Measurements from ENCODE around the gene TMPRSS3. TPM values are rescaled to one million over a fixed set of nuclear protein-coding genes. Genes with fewer than 3 reads are reported as not detected.

Gene TMPRSS3
- total RNA-seq, result not detected
- long read RNA-seq, result 0 reads

GRCh38 chr21:42395905-42396651 is at the start of gene TMPRSS3:
Gene TMPRSS3, minus strand, starts transcription at chr21:42396052. Its CDS starts 635 bp downstream, at chr21:42395417.
- intact Hi-C loops (cut with DNase I), result no loop called here
- DNase-seq (ENCODE audit: low spot score), result peak; percentile 27

- intact Hi-C loops (cut with DNase I), result loop anchor here (5.0 kb wide), 1 partner anchor 298 kb away; no protein-coding TSS in a partner anchor
- DNase-seq (ENCODE audit: low spot score), result no peak
These were observed 49.5 kb upstream of the TMPRSS3 start for GRCh38 chr21:42445311-42445710.

- intact Hi-C loops (cut with DNase I), result loop anchor here (5.0 kb wide), 1 partner anchor 297 kb away; no protein-coding TSS in a partner anchor
- no peak for DNase-seq (ENCODE audit: low spot score)
These were observed 48.9 kb upstream of the TMPRSS3 start for GRCh38 chr21:42444745-42445059.

- intact Hi-C loops (cut with DNase I), result no loop called here
- DNase-seq (ENCODE audit: low spot score), result no peak
These were observed 48.3 kb upstream of the TMPRSS3 start for GRCh38 chr21:42443876-42444744.

GRCh38 chr21:42443181-42443785 is 47.4 kb upstream of the TMPRSS3 start:
- intact Hi-C loops (cut with DNase I), result no loop called here
- DNase-seq (ENCODE audit: low spot score), result no peak

- intact Hi-C loops (cut with DNase I), result no loop called here
- no peak for DNase-seq (ENCODE audit: low spot score)
These were observed 46.1 kb upstream of the TMPRSS3 start for GRCh38 chr21:42441963-42442362.

GRCh38 chr21:42440187-42440792 is 44.4 kb upstream of the TMPRSS3 start:
- no peak for DNase-seq (ENCODE audit: low spot score)
- intact Hi-C loops (cut with DNase I), result no loop called here

GRCh38 chr21:42439284-42440186 is 43.7 kb upstream of the TMPRSS3 start:
- intact Hi-C loops (cut with DNase I), result no loop called here
- DNase-seq (ENCODE audit: low spot score), result no peak

- no peak for DNase-seq (ENCODE audit: low spot score)
- intact Hi-C loops (cut with DNase I), result no loop called here
These were observed 42.7 kb upstream of the TMPRSS3 start for GRCh38 chr21:42438316-42439205.

GRCh38 chr21:42437786-42438185 is 41.9 kb upstream of the TMPRSS3 start:
- DNase-seq (ENCODE audit: low spot score), result no peak
- intact Hi-C loops (cut with DNase I), result no loop called here

GRCh38 chr21:42436914-42437313 is 41.1 kb upstream of the TMPRSS3 start:
- DNase-seq (ENCODE audit: low spot score), result no peak
- intact Hi-C loops (cut with DNase I), result no loop called here

- intact Hi-C loops (cut with DNase I), result no loop called here
- no peak for DNase-seq (ENCODE audit: low spot score)
These were observed 40.0 kb upstream of the TMPRSS3 start for GRCh38 chr21:42435833-42436232.

- no peak for DNase-seq (ENCODE audit: low spot score)
- intact Hi-C loops (cut with DNase I), result no loop called here
These were observed 39.5 kb upstream of the TMPRSS3 start for GRCh38 chr21:42435401-42435800.

- intact Hi-C loops (cut with DNase I), result no loop called here
- DNase-seq (ENCODE audit: low spot score), result no peak
These were observed 39.0 kb upstream of the TMPRSS3 start for GRCh38 chr21:42434884-42435283.

- DNase-seq (ENCODE audit: low spot score), result no peak
- intact Hi-C loops (cut with DNase I), result no loop called here
These were observed 38.2 kb upstream of the TMPRSS3 start for GRCh38 chr21:42433946-42434551.

GRCh38 chr21:42432695-42433094 is 36.8 kb upstream of the TMPRSS3 start:
- intact Hi-C loops (cut with DNase I), result no loop called here
- no peak for DNase-seq (ENCODE audit: low spot score)

- no peak for DNase-seq (ENCODE audit: low spot score)
- intact Hi-C loops (cut with DNase I), result no loop called here
These were observed 35.3 kb upstream of the TMPRSS3 start for GRCh38 chr21:42431196-42431595.

GRCh38 chr21:42430521-42430920 is 34.7 kb upstream of the TMPRSS3 start:
- DNase-seq (ENCODE audit: low spot score), result no peak
- intact Hi-C loops (cut with DNase I), result no loop called here
